ENCODE results near the gene ARPP21.
"Not testable (repeated sequence)": the region's sequence is repeated elsewhere in the genome, so short reads cannot be mapped to it uniquely, and the experiment has no call there.

The ARPP21 gene

GRCh38 chr3:35760146-35760545 lies 120.8 kb downstream of the ARPP21 start:
- no peak overlapping the region for H3K4me3 ChIP-seq
- H3K27ac ChIP-seq: no peak overlapping the region

GRCh38 chr3:35761311-35761710 lies 122.0 kb downstream of the ARPP21 start:
- Histone ChIP-seq H3K4me3 (no peak overlapping the region), H3K27ac (no peak overlapping the region)

- Histone ChIP-seq H3K4me3 (no peak overlapping the region), H3K27ac (no peak overlapping the region)
Observed at GRCh38 chr3:35772381-35773015, 133.2 kb downstream of the ARPP21 start.

GRCh38 chr3:35773417-35773816 lies 134.1 kb downstream of the ARPP21 start:
- H3K27ac ChIP-seq: no peak overlapping the region
- H3K4me3 ChIP-seq: no peak overlapping the region

- H3K27ac ChIP-seq: no peak overlapping the region
- H3K4me3 ChIP-seq: no peak overlapping the region
Observed at GRCh38 chr3:35776346-35776745, 137.0 kb downstream of the ARPP21 start.

GRCh38 chr3:35777065-35777464 lies 137.7 kb downstream of the ARPP21 start:
- Histone ChIP-seq H3K27ac (no peak overlapping the region), H3K4me3 (no peak overlapping the region)

GRCh38 chr3:35777563-35778554 lies 138.5 kb downstream of the ARPP21 start:
- Histone ChIP-seq H3K4me3 (no peak overlapping the region), H3K27ac (no peak overlapping the region)

- Histone ChIP-seq H3K4me3 (no peak overlapping the region), H3K27ac (no peak overlapping the region)
Observed at GRCh38 chr3:35779611-35780010, 140.3 kb downstream of the ARPP21 start.

GRCh38 chr3:35780800-35781199 lies 141.5 kb downstream of the ARPP21 start:
- Histone ChIP-seq H3K4me3 (no peak overlapping the region), H3K27ac (no peak overlapping the region)

- Histone ChIP-seq H3K4me3 (no peak overlapping the region), H3K27ac (no peak overlapping the region)
Observed at GRCh38 chr3:35781558-35781957, 142.2 kb downstream of the ARPP21 start.

GRCh38 chr3:35782355-35782754 lies 143.0 kb downstream of the ARPP21 start:
- Histone ChIP-seq H3K27ac (no peak overlapping the region), H3K4me3 (no peak overlapping the region)

- H3K27ac ChIP-seq: no peak overlapping the region
- H3K4me3 ChIP-seq: no peak overlapping the region
Observed at GRCh38 chr3:35784169-35784568, 144.8 kb downstream of the ARPP21 start.

GRCh38 chr3:35785234-35785888 lies 146.0 kb downstream of the ARPP21 start:
- no peak overlapping the region for H3K27ac ChIP-seq
- no peak overlapping the region for H3K4me3 ChIP-seq

GRCh38 chr3:35787936-35788335 lies 148.6 kb downstream of the ARPP21 start:
- Histone ChIP-seq H3K27ac (no peak overlapping the region), H3K4me3 (no peak overlapping the region)

- Histone ChIP-seq H3K4me3 (no peak overlapping the region), H3K27ac (no peak overlapping the region)
Observed at GRCh38 chr3:35789042-35789831, 149.9 kb downstream of the ARPP21 start.

GRCh38 chr3:35790764-35791163 lies 151.4 kb downstream of the ARPP21 start:
- H3K27ac ChIP-seq: no peak overlapping the region
- no peak overlapping the region for H3K4me3 ChIP-seq

GRCh38 chr3:35793667-35794066 lies 154.3 kb downstream of the ARPP21 start:
- no peak overlapping the region for H3K4me3 ChIP-seq
- no peak overlapping the region for H3K27ac ChIP-seq

GRCh38 chr3:35800960-35801459 lies 161.7 kb downstream of the ARPP21 start:
- no peak overlapping the region for H3K4me3 ChIP-seq
- H3K27ac ChIP-seq: no peak overlapping the region

- no peak overlapping the region for H3K27ac ChIP-seq
- H3K4me3 ChIP-seq: no peak overlapping the region
Observed at GRCh38 chr3:35814531-35814930, 175.2 kb downstream of the ARPP21 start.

- not testable (repeated sequence) for H3K27ac ChIP-seq, H3K4me3 ChIP-seq
Observed at GRCh38 chr3:35815796-35816195, 176.5 kb downstream of the ARPP21 start.

Measured in skin epidermis (tissue), 12 donors.